ENCODE results near the gene ITPR1.
"Not testable (repeated sequence)": the region's sequence is repeated elsewhere in the genome, so short reads cannot be mapped to it uniquely, and the experiment has no call there.

Gene ITPR1

GRCh38 chr3:4749567-4750002 is 256.4 kb downstream of the ITPR1 start:
- DNase-seq: no peak

DNA sequence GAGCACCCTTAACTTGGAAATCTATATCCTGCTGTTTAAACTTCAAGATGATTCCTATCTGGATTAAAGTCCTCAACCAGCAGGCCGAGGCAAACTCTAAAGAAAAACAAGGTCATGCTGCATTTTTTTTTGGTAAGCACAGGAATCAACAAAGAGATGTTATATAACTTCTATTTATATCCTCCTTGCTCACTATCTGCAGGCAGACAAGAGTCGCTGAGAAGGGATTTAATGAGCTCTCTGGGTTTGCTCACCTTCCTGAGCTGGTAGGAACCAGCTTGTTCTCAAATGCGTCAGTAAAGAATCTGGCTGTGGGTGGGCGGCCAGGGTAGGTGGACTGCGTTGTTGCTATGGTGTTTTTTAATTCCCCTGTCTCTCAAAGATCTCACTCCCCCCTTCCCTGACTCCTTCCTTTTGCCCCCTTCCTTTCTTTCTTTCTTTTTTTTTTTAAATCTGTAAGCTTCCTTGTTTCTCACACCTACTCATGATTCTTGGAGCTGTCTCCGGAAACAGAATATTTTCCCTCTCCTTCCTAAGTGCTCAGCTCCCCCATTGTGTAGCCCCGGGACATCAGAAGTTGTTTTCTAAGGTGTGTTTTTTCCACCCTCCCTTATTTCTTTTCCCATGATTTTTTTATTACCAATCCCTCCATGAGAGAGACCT is 257.3 kb downstream of the ITPR1 start:
- DNase-seq: no peak

DNA sequence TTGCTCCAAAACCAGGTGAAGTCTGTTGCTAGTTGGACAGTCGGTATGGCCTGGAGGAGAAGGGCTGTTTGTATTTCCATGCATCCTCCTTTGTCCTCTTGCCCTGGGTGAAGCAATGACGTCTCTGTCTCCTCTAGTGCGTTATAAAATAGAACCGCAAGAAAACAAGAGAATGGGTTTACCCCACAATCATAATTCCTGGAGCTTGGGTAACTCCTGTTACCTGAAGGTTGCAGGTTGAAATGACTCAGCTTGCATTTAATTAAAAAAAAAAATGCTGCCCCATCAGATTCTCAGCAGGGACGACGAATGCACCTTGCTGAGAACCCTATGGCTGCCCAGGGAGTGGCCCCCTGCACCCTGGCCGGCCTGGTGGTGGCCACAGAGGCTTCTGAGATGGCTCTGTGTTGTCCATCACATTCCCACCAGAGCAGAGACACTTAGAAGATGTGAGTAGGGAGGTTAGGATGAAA is 257.9 kb downstream of the ITPR1 start:
- DNase-seq: no peak

DNA sequence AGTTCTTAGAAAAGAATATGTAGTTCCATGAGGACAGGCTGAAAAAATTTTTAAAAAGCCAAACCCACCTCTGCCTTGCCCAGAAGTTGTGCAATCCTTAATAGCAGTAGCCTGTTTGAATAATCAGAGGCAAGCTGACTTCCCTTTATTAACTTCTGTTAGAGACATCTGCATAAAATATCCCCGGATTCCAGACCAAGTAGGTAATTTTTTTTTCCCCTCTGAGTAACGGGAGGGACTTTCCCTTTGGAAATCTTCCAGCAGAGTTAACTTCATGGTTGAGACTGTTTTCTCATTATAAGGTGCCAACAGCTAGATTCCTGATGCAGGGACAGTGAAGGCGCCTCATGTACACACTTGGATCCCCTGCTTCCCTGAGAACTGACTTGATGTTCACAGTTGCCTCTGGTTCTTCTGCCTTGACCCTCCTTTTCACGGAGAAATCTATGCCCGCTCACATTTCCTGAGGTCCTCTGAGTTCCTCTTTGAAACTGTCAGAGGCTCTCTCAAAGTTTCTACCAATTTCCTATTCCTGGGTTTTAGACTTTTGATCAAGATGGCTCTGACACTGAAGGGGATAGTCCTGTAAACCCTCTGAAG is 258.5 kb downstream of the ITPR1 start:
- no peak for DNase-seq

- DNase-seq: no peak
These were observed 259.3 kb downstream of the ITPR1 start for GRCh38 chr3:4752201-4753072.

GRCh38 chr3:4753073-4753691 is 260.0 kb downstream of the ITPR1 start:
- DNase-seq: no peak

DNA sequence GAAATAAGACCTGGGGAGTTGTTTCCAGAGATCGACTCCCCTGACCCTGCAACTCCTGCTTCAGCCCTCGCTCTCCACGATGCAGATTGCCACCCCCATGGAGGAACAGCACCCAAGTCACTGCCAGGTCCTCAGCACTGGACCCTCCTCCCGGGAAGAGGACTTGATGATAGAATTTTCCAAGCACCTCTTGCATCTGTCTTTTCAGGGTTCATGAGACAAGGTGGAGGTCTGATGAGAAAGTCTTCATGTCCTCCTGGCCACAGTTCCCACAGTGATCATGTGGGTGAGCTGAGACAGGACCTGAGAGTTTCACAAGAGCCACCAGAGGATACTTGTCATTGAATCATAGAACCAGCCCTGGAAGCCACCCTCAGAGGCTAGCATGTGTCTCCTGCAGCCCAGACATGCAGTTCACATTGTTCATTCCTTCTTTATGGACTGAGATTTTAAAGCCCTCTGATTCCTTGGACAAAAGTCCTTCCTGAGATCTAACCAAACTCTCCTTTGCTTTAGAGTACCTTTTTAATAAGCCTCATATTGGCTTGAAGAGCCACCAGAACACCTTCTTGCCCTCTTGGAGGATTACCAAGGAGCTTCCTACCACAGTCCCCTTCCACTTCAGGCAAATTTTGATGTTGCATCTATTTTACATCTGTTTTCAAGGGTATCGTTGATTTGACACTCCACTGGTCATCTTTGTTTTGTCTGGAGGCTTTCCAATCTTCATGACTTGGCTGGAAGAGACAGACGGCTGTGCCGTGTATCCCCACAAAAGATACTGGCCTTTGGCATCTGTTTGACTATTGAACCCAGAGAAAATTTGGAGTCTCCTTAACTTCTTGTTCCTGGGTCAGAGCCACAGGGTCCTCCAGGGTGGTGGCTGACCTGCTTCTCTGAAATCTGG is 261.3 kb downstream of the ITPR1 start:
- DNase-seq: no peak

GRCh38 chr3:4755566-4755965 is 262.4 kb downstream of the ITPR1 start:
- DNase-seq: no peak

GRCh38 chr3:4756057-4756775 is 263.1 kb downstream of the ITPR1 start:
- DNase-seq: no peak

DNA sequence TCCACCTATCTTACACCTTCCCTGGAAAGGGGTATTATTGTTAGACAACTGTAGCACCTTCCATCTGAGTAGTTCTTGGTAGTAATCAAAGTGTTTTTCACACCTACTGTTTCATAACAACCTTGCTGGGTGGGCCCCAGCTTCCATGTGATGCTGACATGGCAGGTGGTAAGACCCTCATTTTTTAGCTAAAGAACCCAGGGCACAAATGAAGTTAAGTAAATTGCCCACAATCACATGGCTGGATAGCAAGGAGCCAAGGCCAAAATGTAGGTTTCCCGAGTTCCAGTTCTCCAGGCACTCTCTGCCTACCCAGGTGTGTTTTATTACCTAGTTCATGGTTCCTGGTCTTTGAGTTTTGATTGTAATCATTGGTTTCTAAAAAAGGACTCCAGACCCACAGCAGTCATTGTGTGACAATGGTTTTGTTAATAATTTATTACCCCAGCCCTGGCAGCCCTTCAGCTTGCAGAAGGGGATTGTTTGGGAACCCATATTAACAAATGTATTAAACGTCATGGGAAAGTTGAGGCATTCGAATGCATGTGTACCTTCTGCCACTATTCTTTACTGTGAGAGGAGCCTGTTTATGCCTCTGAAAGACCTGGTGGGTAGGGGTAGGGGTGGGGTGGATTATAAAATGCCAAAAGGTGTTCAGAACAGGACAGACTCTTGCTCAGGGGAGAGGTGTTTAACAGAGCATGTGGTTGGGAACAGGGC is 263.9 kb downstream of the ITPR1 start:
- no peak for DNase-seq

- no peak for DNase-seq
These were observed 264.6 kb downstream of the ITPR1 start for GRCh38 chr3:4757575-4758248.

DNA sequence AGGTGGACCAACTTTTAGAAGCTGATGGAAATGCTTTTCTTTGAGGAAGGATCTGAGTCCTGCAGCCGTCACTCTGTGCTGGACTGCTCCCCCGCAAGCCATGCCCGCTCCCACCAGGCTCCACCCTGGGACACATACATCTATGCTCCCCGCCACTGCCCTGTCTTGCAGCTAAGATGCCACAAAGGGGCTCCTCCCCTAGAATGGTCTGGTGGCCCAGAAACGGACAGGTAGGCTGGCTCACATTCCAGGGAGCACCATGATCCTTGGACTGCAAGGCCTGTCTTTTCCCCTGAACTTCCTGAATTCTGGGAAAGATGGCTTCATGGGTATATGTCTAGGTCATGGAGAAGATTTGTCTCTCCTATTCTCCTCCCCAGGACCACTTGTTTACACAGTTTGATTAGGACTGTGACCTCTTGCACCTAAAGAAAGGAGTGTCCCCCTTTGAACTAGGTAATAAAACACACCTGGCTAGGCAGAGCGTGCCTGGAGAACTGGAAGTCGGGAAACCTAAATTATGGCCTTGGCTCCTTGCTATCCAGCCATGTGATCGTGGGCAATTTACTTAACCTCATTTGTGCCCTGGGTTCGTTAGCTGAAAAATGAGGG is 265.2 kb downstream of the ITPR1 start:
- DNase-seq: no peak

DNA sequence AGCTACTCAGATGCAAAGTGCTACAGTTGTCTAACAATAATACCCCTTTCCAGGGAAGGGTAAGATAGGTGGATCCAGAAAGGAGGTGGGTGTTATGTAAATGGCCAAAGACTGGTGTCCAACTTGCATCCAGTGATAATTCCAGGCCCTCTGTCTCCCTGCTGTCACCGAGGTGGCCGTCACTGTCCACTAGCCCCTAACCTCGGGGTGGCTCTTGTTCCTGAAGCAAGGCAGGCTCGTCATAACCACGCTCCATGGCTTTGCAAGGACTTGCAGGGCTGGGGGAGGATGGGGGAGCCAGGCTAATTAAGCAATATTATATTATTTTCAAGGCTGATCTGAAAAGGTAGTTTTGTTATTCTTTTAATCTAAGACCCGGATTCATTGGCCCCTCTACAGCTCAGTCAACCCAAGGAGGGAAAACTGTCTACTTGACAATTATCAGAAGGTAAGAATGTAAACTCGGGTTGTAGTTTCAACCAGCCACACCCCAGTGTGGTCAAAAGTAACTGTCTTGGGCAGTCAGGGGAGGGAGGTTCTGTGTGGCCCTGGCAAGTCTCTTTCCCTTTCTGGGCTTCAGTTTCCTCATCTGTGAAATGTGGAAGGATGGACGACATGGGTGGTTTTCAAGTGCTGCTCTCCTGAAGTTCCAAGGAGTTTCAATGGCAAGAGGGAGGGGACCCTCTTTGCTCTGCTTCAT is 266.0 kb downstream of the ITPR1 start:
- DNase-seq: no peak

DNA sequence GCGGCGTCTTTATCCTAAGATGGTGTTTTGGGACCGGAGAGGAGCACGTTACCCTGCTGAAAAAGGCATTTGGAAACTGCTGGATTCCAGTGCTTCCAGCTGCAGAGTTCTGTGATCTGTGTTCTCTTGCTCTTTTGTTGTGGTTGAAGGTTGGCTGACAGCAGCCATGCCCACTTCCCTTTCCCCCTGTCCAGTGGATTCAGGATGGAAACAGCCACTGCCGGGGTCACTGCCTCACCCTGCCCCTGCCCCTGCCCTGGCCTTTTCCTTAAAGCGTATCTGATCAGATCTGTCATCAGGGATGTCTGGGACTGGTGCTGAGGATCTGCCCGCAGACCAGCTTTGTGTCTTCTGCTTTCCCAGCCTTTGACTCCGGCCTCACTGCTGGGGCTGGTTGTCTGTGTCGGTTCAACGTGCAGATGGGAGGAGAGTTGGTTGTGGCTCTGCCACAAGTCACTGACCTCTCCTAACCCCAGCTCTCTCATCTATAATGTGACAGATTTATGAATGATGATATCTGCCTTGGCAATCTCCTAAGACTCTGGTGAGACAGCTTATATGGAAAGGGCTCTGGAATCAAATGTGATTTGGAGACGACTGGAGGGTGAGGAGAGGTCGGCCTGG is 266.7 kb downstream of the ITPR1 start:
- no peak for DNase-seq

- no peak for DNase-seq
These were observed 268.6 kb downstream of the ITPR1 start for GRCh38 chr3:4761759-4762158.

DNA sequence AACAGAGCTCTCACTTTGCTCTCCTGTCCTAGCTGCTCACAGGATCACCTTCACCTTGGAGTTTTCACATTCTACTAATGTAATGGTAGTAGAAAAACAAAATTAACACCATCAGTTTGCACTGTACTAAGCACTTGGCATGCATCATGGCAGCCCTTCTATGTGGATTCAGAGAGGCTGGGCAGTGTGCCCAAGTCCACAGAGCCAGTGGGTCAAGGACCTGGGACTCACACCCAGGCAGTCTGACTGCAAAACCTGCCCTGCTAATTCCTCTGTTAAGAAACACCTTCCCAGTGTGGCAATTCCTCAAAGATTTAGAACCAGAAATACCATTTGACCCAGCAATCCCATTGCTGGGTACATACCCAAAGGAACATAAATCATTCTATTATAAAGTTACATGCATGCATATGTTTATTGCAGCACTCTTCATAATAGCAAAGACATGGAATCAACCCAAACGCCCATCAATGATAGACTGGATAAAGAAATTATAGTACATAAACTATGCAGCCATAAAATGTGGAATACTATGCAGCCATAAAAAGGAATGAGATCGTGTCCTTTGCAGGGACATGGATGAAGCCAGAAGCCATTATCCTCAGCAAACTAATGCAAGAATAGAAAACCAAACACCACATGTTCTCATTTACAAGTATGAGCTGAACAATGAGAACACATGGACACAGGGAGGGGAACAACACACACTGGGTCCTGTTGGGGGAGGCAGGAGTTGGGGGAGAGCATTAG is 269.5 kb downstream of the ITPR1 start:
- not testable (repeated sequence) for DNase-seq

GRCh38 chr3:4763604-4764247 is 270.6 kb downstream of the ITPR1 start:
- DNase-seq: no peak

All from NCI-H446 treated with DMSO at 0.1 percent for 48 hours (cell line).